ENCODE data around the gene TTC21A.

GRCh38 chr3:39156421-39156820, 48.9 kb downstream of the TTC21A start:
- no peak for TF ChIP-seq ZNF776 (tag by site-specific recombination; IDR thresholded peaks at IDR 0.05; ENCODE audit: borderline replicate concordance)
- no peak for TF ChIP-seq ZNF843 (tag by site-specific recombination; IDR thresholded peaks at IDR 0.05)
- no peak for TF ChIP-seq SALL2 (tag by site-specific recombination; IDR thresholded peaks at IDR 0.05; ENCODE audit: borderline replicate concordance)
- no peak for TF ChIP-seq CTCF (tag by site-specific recombination; IDR thresholded peaks at IDR 0.05)
- TF ChIP-seq ZNF48 (tag by site-specific recombination; IDR thresholded peaks at IDR 0.05) = no peak
- no peak for TF ChIP-seq BCL11A (tag by site-specific recombination; IDR thresholded peaks at IDR 0.05; ENCODE audit: low read depth)
- TF ChIP-seq KLF7 (tag by site-specific recombination; IDR thresholded peaks at IDR 0.05; ENCODE audit: borderline replicate concordance) = no peak
- TF ChIP-seq MEIS1 (CRISPR knock-in tag; IDR thresholded peaks at IDR 0.05; ENCODE audit: borderline replicate concordance) = no peak
